SU-DHL-6 (cell line): ENCODE data around the gene KLF16.
"Not testable (repeated sequence)": the region's sequence is repeated elsewhere in the genome, so short reads cannot be mapped to it uniquely, and the experiment has no call there.

Experiments
- H2AFZ ChIP-seq: fragments of 200-600 bp; sonication (generic); 2 replicates; pipeline ENCODE4 v1.6.1; 2014; ENCODE audit warnings: low read depth, mild to moderate bottlenecking, moderate library complexity, mixed read lengths, antibody characterized with exemption, low read length; ENCODE audit not compliant: severe bottlenecking
- H3F3A ChIP-seq: fragments of 200-600 bp; shearing (Covaris generic); 2 replicates; pipeline ENCODE4 v1.6.0; 2016; ENCODE audit warnings: antibody characterized with exemption, mild to moderate bottlenecking; ENCODE audit not compliant: insufficient read depth
- H3K27ac ChIP-seq: fragments of 200-600 bp; sonication (generic); 2 replicates; pipeline ENCODE4 v1.5.1; 2016; ENCODE audit warnings: low read depth, mild to moderate bottlenecking, low read length, moderate library complexity, mixed read lengths
- H3K27me3 ChIP-seq: fragments of 200-600 bp; sonication (generic), shearing (Covaris generic); 2 replicates; pipeline ENCODE4 v1.6.0; 2014; ENCODE audit warnings: mild to moderate bottlenecking, low read length
- H3K36me3 ChIP-seq: fragments of 200-600 bp; sonication (generic); 2 replicates; pipeline ENCODE4 v1.6.1; 2014; ENCODE audit warnings: mild to moderate bottlenecking, low read length, mixed read lengths
- H3K4me2 ChIP-seq: fragments of 300-600, 200-600 bp; shearing (Covaris generic), sonication (generic); 2 replicates; pipeline ENCODE4 v1.6.0; 2014; ENCODE audit warnings: low read length, low read depth, mild to moderate bottlenecking; ENCODE audit not compliant: poor library complexity, severe bottlenecking
- H3K4me3 ChIP-seq: fragments of 200-600 bp; sonication (generic); 2 replicates; pipeline ENCODE4 v1.5.1; 2014; ENCODE audit warnings: antibody characterized with exemption, low read length, mild to moderate bottlenecking, mixed read lengths; ENCODE audit not compliant: insufficient read depth, poor library complexity, severe bottlenecking
- H3K79me2 ChIP-seq: fragments of 200-600 bp; sonication (generic); 2 replicates; pipeline ENCODE4 v1.6.1; 2014; ENCODE audit warnings: mild to moderate bottlenecking, low read length, moderate library complexity; ENCODE audit not compliant: insufficient read depth
- H3K9ac ChIP-seq: fragments of 200-600 bp; sonication (generic); 2 replicates; pipeline ENCODE4 v1.7.0; 2014; ENCODE audit warnings: mild to moderate bottlenecking, low read length
- H3K9me2 ChIP-seq: fragments of 200-600 bp; sonication (generic); replicated peaks from 2 replicates; pipeline ENCODE4 v1.6.1; 2014; ENCODE audit warnings: low read length; ENCODE audit not compliant: insufficient read depth
- H3K9me3 ChIP-seq: fragments of 200-600 bp; sonication (generic); 2 replicates; pipeline ENCODE4 v1.6.1; 2014; ENCODE audit warnings: low read length, mixed read lengths; ENCODE audit not compliant: insufficient read depth
- H4K20me1 ChIP-seq: fragments of 200-600 bp; sonication (generic); 2 replicates; pipeline ENCODE4 v1.6.1; 2014; ENCODE audit warnings: low read depth, mild to moderate bottlenecking, antibody characterized with exemption, low read length, moderate library complexity, mixed read lengths
- EZH2phosphoT487 ChIP-seq: fragments of 200-600 bp; sonication (generic), shearing (Covaris generic); conservative IDR thresholded peaks from 2 replicates; pipeline ENCODE4 v1.6.1; 2018; ENCODE audit warnings: mild to moderate bottlenecking, antibody characterized with exemption, low read length, moderate library complexity, mixed read lengths
- TF ChIP-seq, protein P1 (sequence below): fragments of 200-600 bp; sonication (generic); IDR thresholded peaks from one replicate; pipeline ENCODE4 v1.5.1; 2017; ENCODE audit warnings: antibody characterized with exemption, mild to moderate bottlenecking, low read length, moderate library complexity; ENCODE audit not compliant: insufficient read depth, poor library complexity, severe bottlenecking

Gene KLF16

GRCh38 chr19:1880611-1881392 lies 17.4 kb upstream of the KLF16 start:
- peaks cover 7% of the 10 kb centered on the region; the same call in 1 of the 2 replicates for H4K20me1 ChIP-seq
- no peak for TF ChIP-seq EZH2phosphoT487
- TF ChIP-seq, protein P1, sequence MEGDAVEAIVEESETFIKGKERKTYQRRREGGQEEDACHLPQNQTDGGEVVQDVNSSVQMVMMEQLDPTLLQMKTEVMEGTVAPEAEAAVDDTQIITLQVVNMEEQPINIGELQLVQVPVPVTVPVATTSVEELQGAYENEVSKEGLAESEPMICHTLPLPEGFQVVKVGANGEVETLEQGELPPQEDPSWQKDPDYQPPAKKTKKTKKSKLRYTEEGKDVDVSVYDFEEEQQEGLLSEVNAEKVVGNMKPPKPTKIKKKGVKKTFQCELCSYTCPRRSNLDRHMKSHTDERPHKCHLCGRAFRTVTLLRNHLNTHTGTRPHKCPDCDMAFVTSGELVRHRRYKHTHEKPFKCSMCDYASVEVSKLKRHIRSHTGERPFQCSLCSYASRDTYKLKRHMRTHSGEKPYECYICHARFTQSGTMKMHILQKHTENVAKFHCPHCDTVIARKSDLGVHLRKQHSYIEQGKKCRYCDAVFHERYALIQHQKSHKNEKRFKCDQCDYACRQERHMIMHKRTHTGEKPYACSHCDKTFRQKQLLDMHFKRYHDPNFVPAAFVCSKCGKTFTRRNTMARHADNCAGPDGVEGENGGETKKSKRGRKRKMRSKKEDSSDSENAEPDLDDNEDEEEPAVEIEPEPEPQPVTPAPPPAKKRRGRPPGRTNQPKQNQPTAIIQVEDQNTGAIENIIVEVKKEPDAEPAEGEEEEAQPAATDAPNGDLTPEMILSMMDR, result no peak
- H2AFZ ChIP-seq, result no peak overlapping the region
- no peak overlapping the region for H3K4me3 ChIP-seq
- H3K79me2 ChIP-seq, result peaks cover 20% of the 10 kb centered on the region
- no peaks in the 10 kb centered on the region for H3K9me2 ChIP-seq
- H3K9ac ChIP-seq, result no peak overlapping the region
- H3K27ac ChIP-seq, result no peak overlapping the region
- no peaks in the 10 kb centered on the region for H3F3A ChIP-seq
- no peaks in the 10 kb centered on the region for H3K9me3 ChIP-seq
- no peaks in the 10 kb centered on the region for H3K27me3 ChIP-seq
- H3K36me3 ChIP-seq, result no peaks in the 10 kb centered on the region
- H3K4me2 ChIP-seq, result no peak overlapping the region

DNA sequence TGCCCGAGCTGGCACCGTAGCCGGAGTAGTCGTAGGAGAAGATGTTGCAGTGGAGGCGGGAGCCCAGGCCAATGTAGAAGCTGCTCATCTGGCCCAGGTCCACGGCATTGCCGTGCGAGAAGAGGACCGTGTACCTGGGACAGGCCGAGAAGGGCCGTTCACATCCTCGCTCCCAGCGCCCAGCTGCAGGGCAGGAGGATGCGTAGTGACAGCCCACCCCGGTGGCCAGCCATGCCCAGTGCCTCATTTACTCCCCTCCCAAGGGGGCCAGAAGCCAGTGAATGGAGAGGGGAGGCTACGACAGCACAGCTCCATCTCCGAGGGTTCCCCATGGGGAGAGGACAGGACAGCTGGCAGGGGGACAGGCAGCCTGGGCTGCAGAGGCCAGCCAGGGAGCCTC lies 16.6 kb upstream of the KLF16 start:
- not testable (repeated sequence) for H3K27me3 ChIP-seq, H3K36me3 ChIP-seq, H3F3A ChIP-seq, H4K20me1 ChIP-seq, H3K9ac ChIP-seq, H3K9me2 ChIP-seq, H2AFZ ChIP-seq, H3K9me3 ChIP-seq, H3K27ac ChIP-seq, H3K4me2 ChIP-seq, H3K4me3 ChIP-seq
- peaks cover 29% of the 10 kb centered on the region for H3K79me2 ChIP-seq

- H3K79me2 ChIP-seq, result peaks cover 29% of the 10 kb centered on the region
- H3K36me3 ChIP-seq, H3K27ac ChIP-seq, H3K9me2 ChIP-seq, H3F3A ChIP-seq, H4K20me1 ChIP-seq, H3K9ac ChIP-seq, H3K4me2 ChIP-seq, H3K27me3 ChIP-seq, H3K4me3 ChIP-seq, H2AFZ ChIP-seq, H3K9me3 ChIP-seq: not testable (repeated sequence)
Measured at GRCh38 chr19:1878583-1878982, 15.2 kb upstream of the KLF16 start.

GRCh38 chr19:1877280-1877660 lies 13.9 kb upstream of the KLF16 start:
- peaks cover 37% of the 10 kb centered on the region for H3K79me2 ChIP-seq
- not testable (repeated sequence) for H3K27me3 ChIP-seq, H3K9me3 ChIP-seq, H4K20me1 ChIP-seq, H3K9ac ChIP-seq, H3K27ac ChIP-seq, H3K4me3 ChIP-seq, H3F3A ChIP-seq, H2AFZ ChIP-seq, H3K9me2 ChIP-seq, H3K36me3 ChIP-seq, H3K4me2 ChIP-seq

DNA sequence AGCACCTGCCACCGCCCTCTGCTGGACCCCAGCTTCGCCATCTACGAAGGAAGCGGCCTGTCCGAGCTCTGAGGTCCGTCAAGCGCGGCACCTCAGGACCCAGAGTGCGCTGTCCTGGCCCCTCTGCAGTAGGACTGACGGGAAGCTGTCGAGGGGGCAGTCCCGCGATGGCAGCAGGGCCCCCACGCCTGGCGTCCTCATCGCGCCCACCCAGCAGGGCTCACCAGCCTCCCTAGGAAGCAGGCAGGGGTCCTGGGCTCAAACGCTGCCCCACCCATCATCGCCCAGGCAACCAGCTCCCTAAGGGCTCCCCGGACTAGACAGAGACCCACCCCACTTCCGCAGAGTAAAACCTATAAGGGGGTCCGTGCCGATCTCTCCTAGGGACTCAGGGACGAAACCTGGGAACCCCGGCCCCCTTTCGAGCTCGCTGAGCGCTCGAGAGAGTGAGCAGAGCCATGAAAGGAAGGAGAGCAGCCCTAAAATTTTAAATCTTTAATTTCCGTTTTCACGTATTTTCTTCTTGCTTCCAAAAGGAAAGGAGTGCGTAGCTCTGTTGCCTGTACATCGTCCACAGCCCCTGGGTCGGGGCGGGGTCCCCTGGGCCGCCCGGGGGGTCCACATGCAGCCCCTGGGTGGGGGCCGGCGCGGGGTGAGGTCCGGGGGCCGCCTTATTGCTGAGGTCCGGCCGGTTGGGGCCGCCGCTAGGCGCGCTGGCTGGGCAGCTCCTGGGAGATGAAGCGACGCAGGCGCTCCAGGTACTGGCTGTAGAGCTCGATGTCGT lies 13.3 kb upstream of the KLF16 start:
- H4K20me1 ChIP-seq, H3F3A ChIP-seq, H3K9me2 ChIP-seq, H3K9me3 ChIP-seq, H3K36me3 ChIP-seq, H3K27me3 ChIP-seq: not testable (repeated sequence)
- Histone ChIP-seq H3K27ac (peak overlapping the region; percentile 63), H3K9ac (peak overlapping the region; percentile 99), H3K79me2 (peaks cover 39% of the 10 kb centered on the region), H3K4me2 (peak overlapping the region; percentile 91), H2AFZ (peak overlapping the region; percentile 82), H3K4me3 (peak overlapping the region; percentile 96)
